HCT116 (cell line): Measurements from ENCODE around the gene C22orf39. TPM values are rescaled to one million over a fixed set of nuclear protein-coding genes. Genes with fewer than 3 reads are reported as not detected.

ENCODE experiments used
- ATAC-seq: fragments of 200-7000 bp; cut with Tn5 transposase; 2 replicates; pipeline ENCODE4 v1.9.1; 2020; ENCODE audit warnings: mild to moderate bottlenecking, moderate library complexity
- BruUV-seq: library from RNA; stranded (reverse); fragments of 400-500 nt; replicated peaks from 2 replicates; lab custom pipeline; 2021; lab: Mats Ljungman, UMichigan
- CTCF ChIA-PET: fragments of 300-600 bp; sonication (Branson Sonifier 250); formaldehyde crosslinking; loops from one replicate; lab custom pipeline; 2021; ENCODE audit warnings: antibody characterized with exemption; lab: Charles Lee
- POLR2A ChIA-PET: fragments of 300-600, 350-600 bp; sonication (Branson Sonifier 250); formaldehyde crosslinking; loops from one replicate; lab custom pipeline; 2021; ENCODE audit warnings: antibody characterized with exemption; lab: Charles Lee
- RAD21 ChIA-PET, 2 experiments: fragments of 300-600 bp; sonication (Branson Sonifier 250); formaldehyde crosslinking; loops; one replicate each; lab custom pipeline; 2023; ENCODE audit warnings: low total read pairs in 2 of 2; ENCODE audit not compliant: uncharacterized antibody in 2 of 2, unreplicated experiment in 2 of 2, low non-redundant PET in 1 of 2; lab: Charles Lee
- DNase-seq: peaks from one replicate; pipeline ENCODE4 v3.0.0-alpha.2; 2010; ENCODE audit warnings: low read depth, low spot score
- H2AFZ ChIP-seq: fragments of 200-600 bp; shearing (Covaris generic), sonication (generic); 2 replicates; pipeline ENCODE4 v1.6.1; 2017; ENCODE audit warnings: low read depth, mixed run types, mixed read lengths, antibody characterized with exemption, low read length; ENCODE audit not compliant: poor library complexity, severe bottlenecking
- H3K27ac ChIP-seq: 2 replicates; pipeline ENCODE4 v1.5.1; 2012; ENCODE audit warnings: low read depth, low read length
- H3K27me3 ChIP-seq: fragments of 200-600 bp; sonication (generic); 2 replicates; pipeline ENCODE4 v1.6.1; 2016; ENCODE audit warnings: mixed run types, low read length, mixed read lengths; ENCODE audit not compliant: insufficient read depth
- H3K36me3 ChIP-seq, 2 experiments: fragments of 200-500 bp in 1 of 2; fragments of 200-600 bp in 1 of 2; sonication (Bioruptor generic) in 1 of 2; sonication (generic) in 1 of 2; 2 replicates each; pipeline versions ENCODE4 v1.5.1 to v1.6.1; 2014 to 2016; ENCODE audit warnings: low read length in 2 of 2, inconsistent platforms in 1 of 2, mixed read lengths in 1 of 2, mixed run types in 1 of 2; ENCODE audit not compliant: insufficient read depth in 2 of 2, control insufficient read depth in 1 of 2
- H3K4me1 ChIP-seq, 2 experiments: fragments of 200-600 bp in 1 of 2; sonication (generic) in 1 of 2; 2 replicates each; pipeline versions ENCODE4 v1.5.1 to v1.6.1; 2012 to 2017; ENCODE audit warnings: low read length in 2 of 2, inconsistent platforms in 1 of 2, mild to moderate bottlenecking in 1 of 2, mixed read lengths in 1 of 2, mixed run types in 1 of 2, moderate library complexity in 1 of 2; ENCODE audit not compliant: insufficient read depth in 2 of 2, control insufficient read depth in 1 of 2
- H3K4me2 ChIP-seq: fragments of 200-600 bp; sonication (generic); 2 replicates; pipeline ENCODE4 v1.6.1; 2017; ENCODE audit warnings: mixed run types, low read length, mixed read lengths
- H3K4me3 ChIP-seq, 2 experiments: fragments of 200-600 bp in 1 of 2; sonication (generic) in 1 of 2; replicated peaks in 1 of 2; 2 replicates each; pipeline ENCODE4 v1.5.1; 2011 to 2016; ENCODE audit warnings: low read length in 2 of 2, control low read depth in 1 of 2, low read depth in 1 of 2, mild to moderate bottlenecking in 1 of 2, mixed read lengths in 1 of 2, mixed run types in 1 of 2
- H3K79me2 ChIP-seq: fragments of 200-600 bp; sonication (generic); 2 replicates; pipeline ENCODE4 v1.6.1; 2017; ENCODE audit warnings: mild to moderate bottlenecking, mixed run types, low read length, moderate library complexity, mixed read lengths; ENCODE audit not compliant: insufficient read depth
- H3K9ac ChIP-seq: fragments of 200-600 bp; sonication (generic); 2 replicates; pipeline ENCODE4 v1.6.1; 2016; ENCODE audit warnings: low read length, mixed read lengths
- H3K9me2 ChIP-seq: fragments of 200-600 bp; sonication (generic), shearing (Covaris generic); 2 replicates; pipeline ENCODE4 v1.6.1; 2017; ENCODE audit warnings: mixed run types, mild to moderate bottlenecking, moderate library complexity; ENCODE audit not compliant: insufficient read depth
- H3K9me3 ChIP-seq, 2 experiments: fragments of 200-500 bp in 1 of 2; fragments of 200-600 bp in 1 of 2; sonication (Bioruptor generic) in 1 of 2; sonication (generic) in 1 of 2; 2 replicates each; pipeline ENCODE4 v1.6.1; 2014 to 2017; ENCODE audit warnings: low read length in 2 of 2, mixed read lengths in 2 of 2, inconsistent platforms in 1 of 2, low read depth in 1 of 2, mild to moderate bottlenecking in 1 of 2, mixed run types in 1 of 2, moderate library complexity in 1 of 2; ENCODE audit not compliant: control insufficient read depth in 1 of 2, insufficient read depth in 1 of 2
- H4K20me1 ChIP-seq: fragments of 200-600 bp; sonication (generic), shearing (Covaris generic); 2 replicates; pipeline ENCODE4 v1.6.1; 2017; ENCODE audit warnings: mixed run types, mild to moderate bottlenecking, moderate library complexity; ENCODE audit not compliant: insufficient read depth
- CEBPB ChIP-seq: IDR thresholded peaks from 2 replicates; pipeline ENCODE4 v1.6.1; 2012; ENCODE audit warnings: low read depth
- CTCF ChIP-seq, 3 experiments: fragments of 200-600 bp in 1 of 3; sonication (generic) in 1 of 3; IDR thresholded peaks in 2 of 3; conservative IDR thresholded peaks in 1 of 3; 2 replicates each; pipeline ENCODE4 v1.5.1; 2012 to 2017; ENCODE audit warnings: low read depth in 2 of 3, low read length in 2 of 3, antibody characterized with exemption in 1 of 3, borderline replicate concordance in 1 of 3, control low read depth in 1 of 3, mild to moderate bottlenecking in 1 of 3, mixed read lengths in 1 of 3, mixed run types in 1 of 3, moderate library complexity in 1 of 3; ENCODE audit not compliant: insufficient read depth in 1 of 3
- EGR1 ChIP-seq: IDR thresholded peaks from 2 replicates; pipeline ENCODE4 v1.6.1; 2012; ENCODE audit warnings: low read depth
- ELF1 ChIP-seq: IDR thresholded peaks from 2 replicates; pipeline ENCODE4 v1.6.1; 2012; ENCODE audit warnings: low read depth, borderline replicate concordance
- EZH2 ChIP-seq: fragments of 200-600 bp; sonication (generic); IDR thresholded peaks from 2 replicates; pipeline ENCODE4 v1.6.1; 2017; ENCODE audit warnings: antibody characterized with exemption, mixed run types
- EZH2phosphoT487 ChIP-seq: fragments of 200-600 bp; IDR thresholded peaks from 2 replicates; pipeline ENCODE4 v1.6.1; 2018; ENCODE audit warnings: antibody characterized with exemption, borderline replicate concordance
- FOSL1 ChIP-seq: IDR thresholded peaks from 2 replicates; pipeline ENCODE4 v1.6.1; 2012; ENCODE audit warnings: low read depth
- JUND ChIP-seq: IDR thresholded peaks from 2 replicates; pipeline ENCODE4 v1.6.1; 2012
- MAX ChIP-seq: IDR thresholded peaks from 2 replicates; pipeline ENCODE4 v1.6.1; 2012
- POLR2A ChIP-seq: IDR thresholded peaks from 2 replicates; pipeline ENCODE4 v1.7.0; 2011; ENCODE audit warnings: borderline replicate concordance; ENCODE audit not compliant: insufficient read depth, insufficient read length; ENCODE audit errors: extremely low read depth
- POLR2AphosphoS5 ChIP-seq: IDR thresholded peaks from 2 replicates; pipeline ENCODE4 v1.6.1; 2011; ENCODE audit warnings: mild to moderate bottlenecking, low read depth, low read length, moderate library complexity
- RAD21 ChIP-seq: IDR thresholded peaks from 2 replicates; pipeline ENCODE4 v1.6.1; 2012; ENCODE audit warnings: low read depth, mild to moderate bottlenecking
- SIN3A ChIP-seq: IDR thresholded peaks from 2 replicates; pipeline ENCODE4 v1.6.1; 2012; ENCODE audit warnings: low read depth
- TCF7L2 ChIP-seq: IDR thresholded peaks from 2 replicates; pipeline ENCODE4 v1.7.0; 2011; ENCODE audit warnings: borderline replicate concordance, inconsistent platforms; ENCODE audit not compliant: insufficient read depth, insufficient read length; ENCODE audit errors: extremely low read depth
- ZBTB33 ChIP-seq: IDR thresholded peaks from 2 replicates; pipeline ENCODE4 v1.6.1; 2011; ENCODE audit warnings: mild to moderate bottlenecking, low read length, moderate library complexity; ENCODE audit not compliant: insufficient replicate concordance; ENCODE audit errors: extremely low read depth
- ZFX ChIP-seq: fragments of 450-650 bp; IDR thresholded peaks from 2 replicates; pipeline ENCODE4 v1.6.1; 2017
- ZNF274 ChIP-seq: fragments of 200-500 bp; sonication (Bioruptor generic); IDR thresholded peaks from 2 replicates; pipeline ENCODE4 v1.6.1; 2014; ENCODE audit warnings: mild to moderate bottlenecking, low read depth, low read length, inconsistent platforms
- intact Hi-C: fragments of 100-400 bp; cut with micrococcal nuclease; formaldehyde crosslinking; loops from 2 replicates; pipeline ENCODE4 v1.10.0; 2022
- total RNA-seq: library from RNA; stranded (reverse); gene quantifications from one replicate; pipeline ENCODE4 v1.2.1, GENCODE V29; 2021; ENCODE audit not compliant: unreplicated experiment

C22orf39 gene
- total RNA-seq, 1 experiment from 2014 or later = 17.7 TPM

GRCh38 chr22:19478901-19479354 lies 31.4 kb upstream of the C22orf39 start, which contains the start of gene UFD1 (continued):
- no peak for TF ChIP-seq FOSL1
- peak; percentile 39 for TF ChIP-seq TCF7L2
- TF ChIP-seq ZFX = peak; percentile 82
- no peak for TF ChIP-seq ZBTB33
- TF ChIP-seq CEBPB = no peak

- Histone ChIP-seq H3K9ac (peak overlapping the region; percentile 93), H3K9me3 (no peaks in the 10 kb centered on the region), H4K20me1 (peaks cover 9% of the 10 kb centered on the region; the same call in 1 of the 2 replicates), H3K36me3 (peaks cover 4 to 30% of the 10 kb centered on the region in 2 experiments; a peak in 3 of 4 replicates), H3K4me1 (peaks cover 14 to 23% of the 10 kb centered on the region in 2 experiments; a peak in 3 of 4 replicates), H3K9me2 (no peaks in the 10 kb centered on the region), H2AFZ (no peak overlapping the region), H3K79me2 (peaks cover 84% of the 10 kb centered on the region), H3K4me3 (peak overlapping the region; percentile 80 to 91), H3K27ac (peak overlapping the region; percentile 86), H3K4me2 (peak overlapping the region; percentile 81), H3K27me3 (no peaks in the 10 kb centered on the region)
- intact Hi-C loops = loop anchor here (5.0 to 10.0 kb wide), 4 partner anchors 154 to 356 kb away; partner anchors contain the start of genes DGCR2 and ESS2
- DNase-seq (no peak), ATAC-seq (no peak)
- CTCF ChIA-PET = interaction anchor here (1.8 kb wide), 1 partner anchor 299 kb away, joined by 8 read pairs; the partner anchor contains the start of gene SLC25A1
- RAD21 ChIA-PET = no interaction called here
- TSS peak; percentile 51 for BruUV-seq
- POLR2A ChIA-PET = interaction anchor here (0.8 to 1.2 kb wide), 2 partner anchors 16 to 31 kb away, joined by 3 to 5 read pairs; no protein-coding TSS in a partner anchor
- no peak for TF ChIP-seq SIN3A
- no peak for TF ChIP-seq FOSL1
- no peak for TF ChIP-seq POLR2A
- no peak for TF ChIP-seq RAD21
- no peak for TF ChIP-seq TCF7L2
- no peak for TF ChIP-seq EZH2phosphoT487
- no peak for TF ChIP-seq ZBTB33
- TF ChIP-seq POLR2AphosphoS5 = no peak
- no peak for TF ChIP-seq CTCF (IDR thresholded peaks at IDR 0.05 in 2 of 3, conservative IDR thresholded peaks at IDR 0.05 in 1 of 3; ENCODE audit: borderline replicate concordance in 1 of 3, insufficient read depth in 1 of 3, low read depth in 2 of 3, low read length in 2 of 3)
- no peak for TF ChIP-seq ELF1
- TF ChIP-seq JUND = no peak
- no peak for TF ChIP-seq ZNF274
- no peak for TF ChIP-seq EGR1
- TF ChIP-seq EZH2 = no peak
- no peak for TF ChIP-seq MAX
These were observed 30.8 kb upstream of the C22orf39 start for GRCh38 chr22:19478045-19478900.
